K562 (cell line): ENCODE data around the gene ZNF672. TPM values are rescaled to one million over a fixed set of nuclear protein-coding genes. Genes with fewer than 3 reads are reported as not detected.
A peak's percentile ranks its signal among the peaks of the same experiment; 100 is the strongest.

Source experiments
- CHD1 ChIP-seq: fragments of 200-600 bp; sonication (generic); IDR thresholded peaks from one replicate; pipeline ENCODE4 v1.6.1; 2012; ENCODE audit warnings: mild to moderate bottlenecking, moderate library complexity, low read length, inconsistent platforms
- CLOCK ChIP-seq: fragments of 250-450 bp; sonication (Bioruptor Pico); IDR thresholded peaks from 2 replicates; pipeline ENCODE4 v1.4.0; 2020; ENCODE audit warnings: mild to moderate bottlenecking, moderate library complexity, borderline replicate concordance
- ESRRA ChIP-seq: fragments of 450-650 bp; IDR thresholded peaks from 2 replicates; pipeline ENCODE4 v1.6.1; 2014; ENCODE audit warnings: low read depth, mild to moderate bottlenecking, moderate library complexity, borderline replicate concordance
- ETS2 ChIP-seq: IDR thresholded peaks from 2 replicates; pipeline ENCODE4 v1.6.1; 2016; ENCODE audit warnings: borderline replicate concordance, missing genetic modification characterization, mild to moderate bottlenecking, moderate library complexity, missing compliant biosample characterization; ENCODE audit not compliant: poor library complexity, severe bottlenecking
- HIVEP1 ChIP-seq: fragments of 250-450 bp; sonication (Bioruptor Pico); IDR thresholded peaks from 2 replicates; pipeline ENCODE4 v1.4.0; 2020; ENCODE audit warnings: mild to moderate bottlenecking
- IRF9 ChIP-seq: fragments of 450-650 bp; IDR thresholded peaks from 2 replicates; pipeline ENCODE4 v1.6.1; 2016; ENCODE audit warnings: missing biosample characterization, missing genetic modification characterization
- KAT8 ChIP-seq: fragments of 450-650 bp; IDR thresholded peaks from 2 replicates; pipeline ENCODE4 v1.6.1; 2016; ENCODE audit warnings: low read depth, mild to moderate bottlenecking
- KHSRP ChIP-seq: fragments of 450-650 bp; IDR thresholded peaks from 2 replicates; pipeline ENCODE4 v1.6.1; 2017
- NCOA1 ChIP-seq: fragments of 450-650 bp; IDR thresholded peaks from 2 replicates; pipeline ENCODE4 v1.6.1; 2016; ENCODE audit warnings: low read depth
- NCOA4 ChIP-seq: fragments of 450-650 bp; IDR thresholded peaks from 2 replicates; pipeline ENCODE4 v1.6.1; 2018; ENCODE audit warnings: mild to moderate bottlenecking; ENCODE audit not compliant: partially characterized antibody
- PML ChIP-seq: IDR thresholded peaks from 2 replicates; pipeline ENCODE4 v1.6.1; 2012; ENCODE audit warnings: low read length, inconsistent platforms
- RBM22 ChIP-seq: fragments of 200-400 bp; formaldehyde crosslinking; IDR thresholded peaks from 2 replicates; pipeline ENCODE4 v1.6.1; 2018; ENCODE audit warnings: low read length, low read depth; ENCODE audit not compliant: poor library complexity, severe bottlenecking
- RBM25 ChIP-seq: fragments of 200-400 bp; formaldehyde crosslinking; IDR thresholded peaks from 2 replicates; pipeline ENCODE4 v1.6.1; 2018; ENCODE audit warnings: low read length, low read depth, moderate library complexity; ENCODE audit not compliant: severe bottlenecking
- RNF219 ChIP-seq: fragments of 250-450 bp; sonication (Bioruptor Pico); IDR thresholded peaks from 2 replicates; pipeline ENCODE4 v1.5.0; 2022; ENCODE audit warnings: mild to moderate bottlenecking
- SMAD4 ChIP-seq: fragments of 250-450 bp; sonication (Bioruptor Pico); conservative IDR thresholded peaks from 2 replicates; pipeline ENCODE4 v1.8.0; 2021; ENCODE audit warnings: inconsistent platforms, mild to moderate bottlenecking, moderate library complexity
- SMARCA4 ChIP-seq: fragments of 450-650 bp; IDR thresholded peaks from 2 replicates; pipeline ENCODE4 v1.6.1; 2016
- SMARCC2 ChIP-seq: fragments of 450-650 bp; IDR thresholded peaks from 2 replicates; pipeline ENCODE4 v1.6.1; 2017; ENCODE audit warnings: antibody characterized with exemption, moderate library complexity, mild to moderate bottlenecking, low read depth
- TCFL5 ChIP-seq: fragments of 250-450 bp; sonication (Bioruptor Pico); conservative IDR thresholded peaks from 2 replicates; pipeline ENCODE4 v1.6.1; 2021; ENCODE audit warnings: mild to moderate bottlenecking, moderate library complexity, matching md5 sums
- USF1 ChIP-seq: sonication (generic); formaldehyde crosslinking; IDR thresholded peaks from 2 replicates; pipeline ENCODE4 v1.9.0; 2022; ENCODE audit warnings: mild to moderate bottlenecking, missing genetic modification reagents
- ZNF311 ChIP-seq: fragments of 250-450 bp; sonication (Bioruptor Pico); IDR thresholded peaks from 2 replicates; pipeline ENCODE4 v1.4.0; 2020; ENCODE audit warnings: mild to moderate bottlenecking, moderate library complexity
- ZNF408 ChIP-seq: fragments of 250-450 bp; sonication (Bioruptor Pico); IDR thresholded peaks from 2 replicates; pipeline ENCODE4 v1.4.0; 2020; ENCODE audit warnings: low read depth, mild to moderate bottlenecking, moderate library complexity
- ZNF76 ChIP-seq: fragments of 250-450 bp; sonication (Bioruptor Pico); IDR thresholded peaks from 2 replicates; pipeline ENCODE4 v1.4.0; 2020; ENCODE audit warnings: mild to moderate bottlenecking, moderate library complexity, borderline replicate concordance
- ZNF764 ChIP-seq: fragments of 250-450 bp; sonication (Bioruptor Pico); IDR thresholded peaks from 2 replicates; pipeline ENCODE4 v1.4.0; 2020; ENCODE audit warnings: low read depth, mild to moderate bottlenecking, moderate library complexity
- polyA plus RNA-seq, 8 experiments: library from polyadenylated mRNA; depleted of rRNA in 4 of 8; stranded (reverse) in 5 of 8; unstranded in 3 of 8; fragments of >200 nt; fragmentation: Nextera tagmentation in 2 of 8; fragmentation: Illumina TruSeq in 1 of 8; extraction: Ambion mirVana in 2 of 8; extraction: Trizol in 1 of 8; gene quantifications; 2 replicates each; pipeline versions ENCODE4 v1.2.1 to v1.2.3, GENCODE V29; 2011 to 2014; ENCODE audit warnings: inconsistent platforms in 1 of 8, missing spikeins in 1 of 8
- total RNA-seq, 7 experiments: library from RNA; depleted of rRNA in 6 of 7; stranded (reverse); fragments of >200 nt in 6 of 7; fragmentation: Illumina TruSeq in 2 of 7; extraction: Trizol in 2 of 7; gene quantifications; 2 replicates each; pipeline versions ENCODE4 v1.2.1 to v1.2.3, GENCODE V29; 2011 to 2021; ENCODE audit warnings: low replicate concordance in 1 of 7

The ZNF672 gene
- total and polyA plus RNA-seq, 9 of the 15 experiments (the other 6 are each of a cell fraction or from before 2014, with no cell fraction given), result 1.9 to 57.9 (median 24.1) TPM

DNA sequence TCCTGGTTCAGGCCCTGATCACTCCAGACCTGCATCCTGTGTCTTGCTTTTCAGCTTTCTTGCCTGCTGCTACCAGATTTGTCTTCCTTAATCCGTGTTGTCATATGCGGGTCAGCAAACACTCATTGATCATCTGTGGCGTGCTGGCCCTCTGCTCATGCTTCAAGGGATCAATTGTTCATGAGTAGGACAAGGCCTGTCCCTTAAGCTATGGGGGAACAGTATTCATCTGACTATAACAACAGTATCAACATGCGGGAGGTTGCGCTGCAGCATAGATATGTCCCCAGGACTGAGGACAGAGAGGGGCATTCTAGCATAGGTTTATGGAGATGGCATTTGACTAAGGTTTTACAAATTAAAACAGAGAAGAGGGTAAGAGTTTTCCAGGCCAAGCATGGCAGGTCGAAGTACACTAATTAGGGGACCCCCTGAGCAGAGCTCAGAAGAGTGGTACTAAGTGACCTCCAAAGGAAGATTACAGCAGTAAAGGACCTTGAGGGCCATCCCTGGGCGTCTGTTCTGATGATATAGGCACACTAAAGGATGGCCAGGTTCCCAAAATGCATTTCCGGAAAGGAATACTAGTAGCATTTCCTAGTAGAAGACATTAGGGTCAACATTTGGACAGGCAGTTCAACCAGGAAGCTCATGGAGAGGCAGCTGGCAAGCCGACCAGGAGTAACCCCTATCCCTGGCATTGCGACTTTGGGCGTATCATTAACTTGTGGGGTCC lies 811 bp upstream of the ZNF672 start (continued):
- TF ChIP-seq IRF9 (tag) (no peak), ZNF76 (CRISPR knock-in tag) (no peak), USF1 (CRISPR knock-in tag) (no peak), SMAD4 (CRISPR knock-in tag) (no peak), NCOA4 (no peak), SMARCA4 (0 out of 2 replicates have a peak, but pooled peaks have one; percentile 18), RBM25 (no peak), SMARCC2 (peak; percentile 35; the same call in 1 of the 2 replicates), ZNF408 (CRISPR knock-in tag) (no peak), RBM22 (no peak), ZNF311 (CRISPR knock-in tag) (0 out of 2 replicates have a peak, but pooled peaks have one; percentile 33), PML (no peak), CHD1 (no peak), KAT8 (no peak), NCOA1 (no peak), ZNF764 (CRISPR knock-in tag) (no peak), TCFL5 (CRISPR knock-in tag) (no peak), CLOCK (CRISPR knock-in tag) (0 out of 2 replicates have a peak, but pooled peaks have one; percentile 15), ESRRA (peak; percentile 7; the same call in 1 of the 2 replicates), ETS2 (no peak), HIVEP1 (CRISPR knock-in tag) (no peak), KHSRP (no peak), RNF219 (CRISPR knock-in tag) (no peak)
